OCI-LY3 (cell line): ENCODE results near the gene GOSR1.

Experiments used
- EZH2phosphoT487 ChIP-seq: fragments of 200-600 bp; shearing (Covaris generic); IDR thresholded peaks from 2 replicates; pipeline ENCODE4 v1.6.1; 2018; ENCODE audit warnings: antibody characterized with exemption, mixed run types, low read depth
- TF ChIP-seq, protein P1 (sequence below): fragments of 200-600, 300-600 bp; sonication (generic); IDR thresholded peaks from 2 replicates; pipeline ENCODE4 v1.5.1; 2014; ENCODE audit warnings: antibody characterized with exemption, low read length, low read depth

DNA sequence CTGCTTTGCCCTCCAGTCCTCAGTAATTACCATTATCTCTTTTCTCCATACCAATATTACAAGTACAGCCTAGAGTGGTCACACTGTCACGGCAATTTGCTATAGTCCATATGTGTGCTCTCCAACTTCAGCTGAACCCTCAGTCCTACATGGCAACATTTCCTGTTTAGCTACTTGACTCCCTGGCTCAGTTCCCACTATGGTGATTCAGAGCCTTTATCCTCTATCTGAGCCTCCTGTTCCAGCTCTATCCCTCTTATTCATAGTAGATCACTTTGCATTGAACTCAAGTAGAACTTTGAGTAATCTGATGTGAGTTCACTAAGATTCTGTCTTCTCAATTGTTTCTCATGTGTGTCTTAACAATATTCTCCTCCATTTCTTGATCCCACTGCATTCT, 43.7 kb upstream of the GOSR1 start:
- TF ChIP-seq, protein P1, sequence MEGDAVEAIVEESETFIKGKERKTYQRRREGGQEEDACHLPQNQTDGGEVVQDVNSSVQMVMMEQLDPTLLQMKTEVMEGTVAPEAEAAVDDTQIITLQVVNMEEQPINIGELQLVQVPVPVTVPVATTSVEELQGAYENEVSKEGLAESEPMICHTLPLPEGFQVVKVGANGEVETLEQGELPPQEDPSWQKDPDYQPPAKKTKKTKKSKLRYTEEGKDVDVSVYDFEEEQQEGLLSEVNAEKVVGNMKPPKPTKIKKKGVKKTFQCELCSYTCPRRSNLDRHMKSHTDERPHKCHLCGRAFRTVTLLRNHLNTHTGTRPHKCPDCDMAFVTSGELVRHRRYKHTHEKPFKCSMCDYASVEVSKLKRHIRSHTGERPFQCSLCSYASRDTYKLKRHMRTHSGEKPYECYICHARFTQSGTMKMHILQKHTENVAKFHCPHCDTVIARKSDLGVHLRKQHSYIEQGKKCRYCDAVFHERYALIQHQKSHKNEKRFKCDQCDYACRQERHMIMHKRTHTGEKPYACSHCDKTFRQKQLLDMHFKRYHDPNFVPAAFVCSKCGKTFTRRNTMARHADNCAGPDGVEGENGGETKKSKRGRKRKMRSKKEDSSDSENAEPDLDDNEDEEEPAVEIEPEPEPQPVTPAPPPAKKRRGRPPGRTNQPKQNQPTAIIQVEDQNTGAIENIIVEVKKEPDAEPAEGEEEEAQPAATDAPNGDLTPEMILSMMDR, result no peak
- TF ChIP-seq EZH2phosphoT487, result no peak
